GM19324 (cell line): Measurements from ENCODE around the gene CENPA.
A peak's percentile ranks its signal among the peaks of the same experiment; 100 is the strongest.
"Not testable (repeated sequence)": the region's sequence is repeated elsewhere in the genome, so short reads cannot be mapped to it uniquely, and the experiment has no call there.

Experiments used
- ATAC-seq: cut with Tn5 transposase; IDR thresholded peaks from one replicate; pipeline ENCODE4 v1.9.1; 2021; ENCODE audit warnings: mild to moderate bottlenecking, moderate library complexity; ENCODE audit not compliant: unreplicated experiment, low FRiP score

The CENPA gene

GRCh38 chr2:26759845-26760244, 26.0 kb upstream of the CENPA start:
- no peak for ATAC-seq

GRCh38 chr2:26760991-26761390, 24.9 kb upstream of the CENPA start:
- ATAC-seq: not testable (repeated sequence)

GRCh38 chr2:26763019-26763418, 22.8 kb upstream of the CENPA start:
- no peak for ATAC-seq

GRCh38 chr2:26764078-26764887, 21.6 kb upstream of the CENPA start, which contains the start of gene SLC35F6:
TSS of gene SLC35F6 (plus strand) at chr2:26764284. CDS start at chr2:26764350, 66 bp downstream.
- ATAC-seq: peak; percentile 73

DNA sequence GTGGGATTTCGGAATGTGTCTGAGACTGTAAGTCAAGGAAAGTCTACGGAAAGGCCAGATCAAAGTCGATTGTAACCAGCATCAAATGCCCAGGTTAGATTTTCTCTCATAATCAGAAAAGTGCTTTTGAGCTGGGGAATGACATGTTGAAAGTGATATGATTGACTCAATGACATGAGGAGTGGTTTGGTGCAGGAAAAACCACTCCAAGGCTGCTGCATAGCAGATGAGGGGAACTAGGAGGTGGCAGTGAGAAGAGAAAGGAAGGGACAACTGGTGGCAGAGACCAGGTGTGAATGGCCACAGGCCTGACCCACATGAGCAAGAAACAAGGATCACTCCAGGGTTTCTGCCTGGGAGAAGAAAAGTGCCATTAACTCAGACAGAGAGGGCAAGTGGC, 20.9 kb upstream of the CENPA start:
- no peak for ATAC-seq

- ATAC-seq: no peak
Measured at GRCh38 chr2:26765475-26766200, 20.2 kb upstream of the CENPA start.

DNA sequence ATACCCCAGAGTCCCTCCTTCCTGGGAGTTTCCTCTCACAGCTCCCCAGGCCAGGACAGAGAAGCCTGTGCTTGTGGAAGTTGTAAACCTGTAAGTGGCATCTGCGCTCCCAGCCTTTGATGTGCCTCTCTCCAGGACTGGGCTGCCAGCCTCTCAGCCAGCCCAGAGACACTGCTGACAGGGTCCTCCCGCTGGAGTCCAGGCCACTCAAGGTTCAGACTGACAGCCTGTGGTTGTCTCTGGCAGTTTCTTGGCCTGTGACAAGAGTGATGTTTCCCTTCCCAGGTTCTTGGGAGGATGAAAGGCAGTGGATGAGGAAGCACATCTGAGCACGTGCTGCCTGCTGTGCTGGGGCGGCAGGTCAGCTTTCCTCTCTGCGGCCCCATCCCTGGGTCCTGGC, 18.7 kb upstream of the CENPA start:
- ATAC-seq: no peak

GRCh38 chr2:26767894-26768487, 17.9 kb upstream of the CENPA start:
- ATAC-seq: no peak

DNA sequence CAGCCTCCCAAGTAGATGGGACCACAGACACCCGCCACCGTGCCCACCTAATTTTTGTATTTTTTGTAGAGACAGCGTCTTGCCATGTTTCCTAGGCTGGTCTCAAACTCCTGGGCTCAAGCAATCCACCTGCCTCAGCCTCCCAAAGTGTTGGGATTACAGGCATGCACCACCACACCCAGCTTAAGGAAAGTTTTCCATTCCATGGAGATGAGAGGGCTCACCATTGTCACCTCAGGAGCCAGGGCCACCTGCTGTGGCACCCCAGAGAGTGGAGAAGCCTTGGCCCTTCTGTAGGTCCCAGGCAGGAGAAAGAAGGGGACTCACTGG, 17.1 kb upstream of the CENPA start:
- no peak for ATAC-seq

DNA sequence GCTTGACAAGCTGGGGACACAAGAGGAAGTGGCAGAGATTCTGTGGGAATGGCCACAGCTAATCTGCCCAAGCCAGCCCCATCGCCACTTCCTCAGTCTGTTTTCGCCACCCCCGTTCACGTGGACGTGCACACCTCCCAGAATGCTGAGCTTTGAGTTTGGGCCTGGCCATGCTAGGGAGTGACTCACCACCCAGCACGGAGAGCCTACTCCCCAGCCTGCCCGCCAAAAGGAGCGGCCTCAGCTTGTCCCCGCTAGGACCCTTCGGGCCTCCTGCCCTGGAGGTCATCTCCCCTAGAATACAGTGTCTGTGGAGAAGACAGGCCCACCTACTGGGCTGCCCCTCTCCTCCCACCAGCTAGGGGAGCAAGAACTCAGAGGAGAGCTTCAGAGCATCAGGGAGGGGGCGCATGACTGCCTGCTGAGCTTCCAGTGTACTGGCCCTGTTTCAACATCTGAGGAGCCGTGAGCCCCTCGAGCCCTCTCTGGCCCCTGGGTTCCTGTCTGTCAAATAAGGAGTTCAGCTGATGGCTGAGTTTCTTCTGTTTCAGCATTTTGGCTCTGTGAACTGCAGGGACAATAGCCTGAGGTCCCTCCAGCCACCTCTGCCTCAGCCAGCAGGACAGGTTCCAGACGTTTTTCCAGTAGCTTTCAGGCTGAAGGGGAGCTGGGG, 16.6 kb upstream of the CENPA start:
- ATAC-seq: no peak

DNA sequence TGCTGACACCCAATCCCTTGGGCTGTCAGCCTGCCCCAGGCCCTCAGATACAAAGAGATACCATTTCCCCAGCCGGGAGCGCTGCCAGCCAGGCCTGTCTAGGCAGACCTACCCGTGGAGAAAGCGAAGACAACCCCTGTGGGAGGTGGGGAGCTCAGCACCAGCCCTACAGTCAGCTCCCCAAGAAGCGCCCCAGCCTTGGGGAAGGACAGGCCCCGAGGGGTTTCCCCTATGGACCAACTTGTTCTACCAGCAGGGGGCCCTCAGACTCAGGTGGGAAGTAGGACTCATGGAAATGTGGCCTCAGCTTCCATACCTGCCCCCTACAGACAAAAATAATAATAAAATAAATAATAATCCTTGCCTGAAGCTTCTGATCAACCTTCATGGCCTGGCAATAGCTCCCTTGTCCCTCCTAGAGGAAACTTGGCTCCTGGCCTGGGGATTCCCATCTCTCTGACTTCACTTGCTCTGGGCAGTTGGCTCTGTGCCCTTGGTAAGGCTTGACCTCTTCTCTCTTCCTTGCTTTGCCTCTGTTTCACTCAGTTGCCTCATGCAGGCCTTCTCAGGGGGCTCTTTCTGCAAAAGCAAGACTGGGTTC, 14.8 kb upstream of the CENPA start:
- ATAC-seq: no peak

- ATAC-seq: no peak
Measured at GRCh38 chr2:26772064-26773001, 13.5 kb upstream of the CENPA start.

GRCh38 chr2:26776195-26776800, 9.6 kb upstream of the CENPA start:
- ATAC-seq: no peak

DNA sequence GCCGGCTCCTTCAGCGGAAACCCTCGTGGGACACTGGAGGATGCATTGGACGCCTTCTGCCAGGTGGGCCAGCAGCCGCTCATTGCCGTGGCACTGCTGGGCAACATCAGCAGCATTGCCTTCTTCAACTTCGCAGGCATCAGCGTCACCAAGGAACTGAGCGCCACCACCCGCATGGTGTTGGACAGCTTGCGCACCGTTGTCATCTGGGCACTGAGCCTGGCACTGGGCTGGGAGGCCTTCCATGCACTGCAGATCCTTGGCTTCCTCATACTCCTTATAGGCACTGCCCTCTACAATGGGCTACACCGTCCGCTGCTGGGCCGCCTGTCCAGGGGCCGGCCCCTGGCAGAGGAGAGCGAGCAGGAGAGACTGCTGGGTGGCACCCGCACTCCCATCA, 7.8 kb upstream of the CENPA start:
- no peak for ATAC-seq

GRCh38 chr2:26778507-26778906, 7.3 kb upstream of the CENPA start:
- no peak for ATAC-seq

DNA sequence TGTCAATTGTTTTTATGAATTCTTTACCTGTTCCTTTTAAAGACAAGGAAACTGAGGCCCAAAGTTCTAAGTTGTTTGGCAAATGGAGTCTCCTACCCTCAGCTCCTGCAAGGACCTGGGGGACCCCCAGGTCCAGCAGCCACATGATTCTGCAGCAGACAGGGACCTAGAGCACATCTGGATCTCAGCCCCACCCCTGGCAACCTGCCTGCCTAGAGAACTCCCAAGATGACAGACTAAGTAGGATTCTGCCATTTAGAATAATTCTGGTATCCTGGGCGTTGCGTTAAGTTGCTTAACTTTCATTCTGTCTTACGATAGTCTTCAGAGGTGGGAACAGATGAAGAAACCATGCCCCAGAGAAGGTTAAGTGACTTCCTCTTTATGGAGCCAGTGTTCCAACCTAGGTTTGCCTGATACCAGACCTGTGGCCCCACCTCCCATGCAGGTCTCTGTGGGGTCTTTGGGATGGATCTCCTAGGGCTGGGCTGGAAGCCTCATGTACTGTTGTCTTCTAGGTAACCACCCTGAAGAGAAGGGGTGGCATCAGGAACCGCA, 5.6 kb upstream of the CENPA start:
- ATAC-seq: no peak

GRCh38 chr2:26782876-26783704, 2.8 kb upstream of the CENPA start:
- no peak for ATAC-seq
